OCI-LY1 (cell line): ENCODE results near the gene PRG2.

Source experiments
- H2AFZ ChIP-seq: fragments of 200-600 bp; sonication (generic), shearing (Covaris generic); 2 replicates; pipeline ENCODE4 v1.6.0; 2014; ENCODE audit warnings: antibody characterized with exemption, mild to moderate bottlenecking, low read length
- H3F3A ChIP-seq: fragments of 200-600 bp; sonication (generic), shearing (Covaris generic); 2 replicates; pipeline ENCODE4 v1.6.0; 2014; ENCODE audit warnings: mild to moderate bottlenecking, antibody characterized with exemption, low read length, moderate library complexity; ENCODE audit not compliant: insufficient read depth
- H3K27ac ChIP-seq: fragments of 200-600 bp; sonication (generic); 2 replicates; pipeline ENCODE4 v1.5.1; 2014; ENCODE audit warnings: low read length, mixed run types, mild to moderate bottlenecking, low read depth; ENCODE audit not compliant: poor library complexity, severe bottlenecking
- H3K27me3 ChIP-seq: fragments of 200-600 bp; sonication (generic); 2 replicates; pipeline ENCODE4 v1.6.0; 2014; ENCODE audit warnings: antibody characterized with exemption, mild to moderate bottlenecking, low read length, moderate library complexity; ENCODE audit not compliant: insufficient read depth
- H3K36me3 ChIP-seq: fragments of 200-600 bp; sonication (generic); 2 replicates; pipeline ENCODE4 v1.6.1; 2014; ENCODE audit warnings: mild to moderate bottlenecking, antibody characterized with exemption, low read length, moderate library complexity, mixed read lengths; ENCODE audit not compliant: insufficient read depth
- H3K4me1 ChIP-seq: fragments of 200-600 bp; sonication (generic); 2 replicates; pipeline ENCODE4 v1.5.1; 2014; ENCODE audit warnings: mild to moderate bottlenecking, low read length, moderate library complexity; ENCODE audit not compliant: insufficient read depth, severe bottlenecking
- H3K4me2 ChIP-seq: fragments of 200-600 bp; sonication (generic), shearing (Covaris generic); 2 replicates; pipeline ENCODE4 v1.6.1; 2014; ENCODE audit warnings: low read length
- H3K4me3 ChIP-seq: fragments of 200-600 bp; sonication (generic); 2 replicates; pipeline ENCODE4 v1.5.1; 2014; ENCODE audit warnings: low read length, low read depth, mild to moderate bottlenecking, mixed read lengths; ENCODE audit not compliant: poor library complexity, severe bottlenecking
- H3K79me2 ChIP-seq: fragments of 200-600 bp; shearing (Covaris generic); 2 replicates; pipeline ENCODE4 v1.6.1; 2016; ENCODE audit warnings: mixed run types, low read length, mixed read lengths; ENCODE audit not compliant: insufficient read depth
- H3K9ac ChIP-seq: fragments of 200-600 bp; sonication (generic), shearing (Covaris generic); 2 replicates; pipeline ENCODE4 v1.6.1; 2014; ENCODE audit warnings: mild to moderate bottlenecking, low read length, mixed read lengths
- H3K9me2 ChIP-seq: fragments of 200-600 bp; sonication (generic), shearing (Covaris generic); 2 replicates; pipeline ENCODE4 v1.6.1; 2014; ENCODE audit warnings: low read depth, mild to moderate bottlenecking, low read length, mixed read lengths
- H3K9me3 ChIP-seq: fragments of 200-600 bp; shearing (Covaris generic); 2 replicates; pipeline ENCODE4 v1.6.1; 2014; ENCODE audit warnings: low read length, mixed read lengths
- H4K20me1 ChIP-seq: fragments of 200-600 bp; sonication (generic), shearing (Covaris generic); 2 replicates; pipeline ENCODE4 v1.6.0; 2016; ENCODE audit warnings: mild to moderate bottlenecking, low read length; ENCODE audit not compliant: insufficient read depth
- CTCF ChIP-seq: fragments of 200-600 bp; sonication (generic), shearing (Covaris generic); IDR thresholded peaks from 2 replicates; pipeline ENCODE4 v1.5.1; 2017; ENCODE audit warnings: mild to moderate bottlenecking, antibody characterized with exemption, low read length, moderate library complexity, mixed read lengths
- EZH2 ChIP-seq: fragments of 200-600 bp; sonication (generic), shearing (Covaris generic); IDR thresholded peaks from 2 replicates; pipeline ENCODE4 v1.8.0; 2017; ENCODE audit warnings: borderline replicate concordance, mixed run types, mild to moderate bottlenecking, antibody characterized with exemption, low read length, moderate library complexity, mixed read lengths

PRG2 gene

GRCh38 chr11:57414612-57415212 lies 24.3 kb upstream of the PRG2 start:
- Histone ChIP-seq H3K4me2 (no peak overlapping the region), H3K9me3 (no peaks in the 10 kb centered on the region), H3K4me1 (no peaks in the 10 kb centered on the region), H3K9me2 (no peaks in the 10 kb centered on the region), H3K79me2 (no peaks in the 10 kb centered on the region), H3F3A (no peaks in the 10 kb centered on the region), H3K27me3 (no peaks in the 10 kb centered on the region), H2AFZ (no peak overlapping the region), H3K36me3 (peaks cover 98% of the 10 kb centered on the region), H3K4me3 (no peak overlapping the region), H4K20me1 (no peaks in the 10 kb centered on the region), H3K27ac (no peak overlapping the region), H3K9ac (no peak overlapping the region)
- TF ChIP-seq EZH2 = no peak
- TF ChIP-seq CTCF = no peak

- no peaks in the 10 kb centered on the region for H3K9me3 ChIP-seq
- no peak overlapping the region for H3K4me3 ChIP-seq
- no peaks in the 10 kb centered on the region for H3K9me2 ChIP-seq
- no peak overlapping the region for H2AFZ ChIP-seq
- H3K27me3 ChIP-seq = no peaks in the 10 kb centered on the region
- H3F3A ChIP-seq = no peaks in the 10 kb centered on the region
- peaks cover 98% of the 10 kb centered on the region for H3K36me3 ChIP-seq
- no peak overlapping the region for H3K27ac ChIP-seq
- H3K9ac ChIP-seq = no peak overlapping the region
- no peaks in the 10 kb centered on the region for H4K20me1 ChIP-seq
- H3K4me2 ChIP-seq = no peak overlapping the region
- H3K79me2 ChIP-seq = no peaks in the 10 kb centered on the region
- TF ChIP-seq CTCF (no peak), EZH2 (no peak)
- no peaks in the 10 kb centered on the region for H3K4me1 ChIP-seq
Observed at GRCh38 chr11:57413681-57414080, 23.2 kb upstream of the PRG2 start.

- H3K27me3 ChIP-seq = no peaks in the 10 kb centered on the region
- TF ChIP-seq CTCF = no peak
- TF ChIP-seq EZH2 = no peak
- no peaks in the 10 kb centered on the region for H3K4me1 ChIP-seq
- H3K36me3 ChIP-seq = peaks cover 95% of the 10 kb centered on the region
- no peaks in the 10 kb centered on the region for H3F3A ChIP-seq
- H3K9me3 ChIP-seq = no peaks in the 10 kb centered on the region
- H3K4me3 ChIP-seq = no peak overlapping the region
- H2AFZ ChIP-seq = no peak overlapping the region
- no peaks in the 10 kb centered on the region for H4K20me1 ChIP-seq
- H3K9me2 ChIP-seq = no peaks in the 10 kb centered on the region
- H3K79me2 ChIP-seq = no peaks in the 10 kb centered on the region
- no peak overlapping the region for H3K9ac ChIP-seq
- H3K27ac ChIP-seq = no peak overlapping the region
- no peak overlapping the region for H3K4me2 ChIP-seq
Observed at GRCh38 chr11:57410287-57410686, 19.8 kb upstream of the PRG2 start.
